ENCODE measurements around the gene ST6GALNAC6. TPM values are rescaled to one million over a fixed set of nuclear protein-coding genes. Genes with fewer than 3 reads are reported as not detected.
"Not testable (repeated sequence)": the region's sequence is repeated elsewhere in the genome, so short reads cannot be mapped to it uniquely, and the experiment has no call there.

Gene ST6GALNAC6
- total RNA-seq, 1 donor, result 44.0 TPM

- DNase-seq (ENCODE audit: low read depth), result no peak
- TF ChIP-seq, protein P1, sequence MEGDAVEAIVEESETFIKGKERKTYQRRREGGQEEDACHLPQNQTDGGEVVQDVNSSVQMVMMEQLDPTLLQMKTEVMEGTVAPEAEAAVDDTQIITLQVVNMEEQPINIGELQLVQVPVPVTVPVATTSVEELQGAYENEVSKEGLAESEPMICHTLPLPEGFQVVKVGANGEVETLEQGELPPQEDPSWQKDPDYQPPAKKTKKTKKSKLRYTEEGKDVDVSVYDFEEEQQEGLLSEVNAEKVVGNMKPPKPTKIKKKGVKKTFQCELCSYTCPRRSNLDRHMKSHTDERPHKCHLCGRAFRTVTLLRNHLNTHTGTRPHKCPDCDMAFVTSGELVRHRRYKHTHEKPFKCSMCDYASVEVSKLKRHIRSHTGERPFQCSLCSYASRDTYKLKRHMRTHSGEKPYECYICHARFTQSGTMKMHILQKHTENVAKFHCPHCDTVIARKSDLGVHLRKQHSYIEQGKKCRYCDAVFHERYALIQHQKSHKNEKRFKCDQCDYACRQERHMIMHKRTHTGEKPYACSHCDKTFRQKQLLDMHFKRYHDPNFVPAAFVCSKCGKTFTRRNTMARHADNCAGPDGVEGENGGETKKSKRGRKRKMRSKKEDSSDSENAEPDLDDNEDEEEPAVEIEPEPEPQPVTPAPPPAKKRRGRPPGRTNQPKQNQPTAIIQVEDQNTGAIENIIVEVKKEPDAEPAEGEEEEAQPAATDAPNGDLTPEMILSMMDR (IDR thresholded peaks at IDR 0.05; ENCODE audit: insufficient read depth, low read depth, low read length), result no peak
These were observed 54.5 kb downstream of the ST6GALNAC6 start for GRCh38 chr9:127844821-127845359.

DNA sequence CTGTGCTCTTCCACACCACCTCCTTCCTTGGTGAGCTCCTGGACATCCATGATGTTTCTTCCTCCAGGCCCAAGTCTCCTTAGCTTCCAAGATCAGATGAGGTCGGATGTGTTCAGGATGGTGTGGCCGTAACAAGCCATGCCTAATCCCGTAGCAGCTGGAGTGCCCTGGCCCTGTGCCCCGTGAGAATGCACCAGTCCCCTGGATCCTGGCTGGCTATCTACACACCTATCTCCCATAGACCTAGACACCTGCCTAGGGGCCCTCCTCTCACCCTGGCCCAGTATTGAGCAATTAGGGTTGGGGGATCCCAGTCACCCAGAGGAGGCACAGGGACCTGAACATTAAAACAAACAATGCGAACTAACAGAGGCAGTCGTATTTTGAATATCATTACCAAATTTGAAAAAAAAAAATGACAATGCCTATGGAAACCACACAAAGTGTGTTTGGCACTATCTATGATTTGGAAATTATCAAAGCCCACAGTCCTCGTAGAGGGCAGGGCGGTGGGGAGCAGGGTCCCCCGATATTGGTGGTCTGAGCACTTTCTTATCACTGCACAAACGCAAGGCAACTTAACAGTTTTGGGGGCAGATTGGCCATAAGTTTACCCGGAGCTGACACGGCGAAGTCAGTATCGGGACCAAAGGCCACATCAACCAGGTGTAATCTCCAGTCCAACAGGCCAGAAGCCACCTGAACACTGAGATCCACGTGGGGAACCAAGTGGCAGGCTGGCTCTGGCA is 58.1 kb downstream of the ST6GALNAC6 start:
- no peak overlapping the region for H3K4me3 ChIP-seq (ENCODE audit: low read depth, low read length)
- DNase-seq (ENCODE audit: low read depth), result no peak
- TF ChIP-seq, protein P1 (IDR thresholded peaks at IDR 0.05; ENCODE audit: insufficient read depth, low read depth, low read length), result no peak

More at GRCh38 chr9:127844821-127845359, 54.5 kb downstream of the ST6GALNAC6 start:
- H3K4me3 ChIP-seq (ENCODE audit: low read depth, low read length), result no peak overlapping the region

DNA sequence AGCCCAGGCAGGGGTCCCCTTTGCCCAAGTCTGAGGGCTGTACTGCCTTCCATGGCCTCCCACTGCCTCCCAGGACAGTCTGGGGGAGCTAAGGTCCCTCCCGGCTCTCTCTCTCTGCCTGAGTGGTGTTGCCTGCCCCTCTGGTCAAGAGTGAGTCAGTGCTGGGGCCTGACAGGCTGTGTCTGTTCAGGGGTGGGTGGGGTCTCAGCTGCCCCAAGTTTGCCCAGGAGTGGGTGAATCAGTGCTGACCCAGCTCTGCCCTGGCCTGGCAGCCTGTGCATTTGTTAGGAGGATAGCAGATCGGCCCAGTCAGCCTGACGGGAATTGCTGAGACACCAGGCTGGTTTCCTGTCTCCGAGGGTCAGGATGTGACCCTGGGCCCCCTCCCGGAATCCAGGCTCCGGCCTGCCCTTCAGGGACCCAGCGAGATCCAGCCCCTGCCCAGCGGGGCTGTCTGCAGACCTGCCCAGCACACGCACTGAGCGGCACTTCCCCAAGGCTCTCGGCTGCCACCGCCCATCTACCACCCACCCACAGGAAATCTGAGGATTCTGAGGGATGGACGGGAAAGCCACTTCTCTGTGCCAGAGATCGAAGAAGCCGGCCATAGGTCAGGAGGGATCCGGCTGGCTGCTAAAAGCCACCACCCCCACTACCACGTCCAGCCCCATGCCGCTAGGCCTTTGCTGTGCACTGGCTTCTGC is 60.9 kb downstream of the ST6GALNAC6 start:
- DNase-seq (ENCODE audit: low read depth), result peak; percentile 94
- TF ChIP-seq, protein P1 (IDR thresholded peaks at IDR 0.05; ENCODE audit: insufficient read depth, low read depth, low read length), result no peak
- no peak overlapping the region for H3K4me3 ChIP-seq (ENCODE audit: low read depth, low read length)

DNA sequence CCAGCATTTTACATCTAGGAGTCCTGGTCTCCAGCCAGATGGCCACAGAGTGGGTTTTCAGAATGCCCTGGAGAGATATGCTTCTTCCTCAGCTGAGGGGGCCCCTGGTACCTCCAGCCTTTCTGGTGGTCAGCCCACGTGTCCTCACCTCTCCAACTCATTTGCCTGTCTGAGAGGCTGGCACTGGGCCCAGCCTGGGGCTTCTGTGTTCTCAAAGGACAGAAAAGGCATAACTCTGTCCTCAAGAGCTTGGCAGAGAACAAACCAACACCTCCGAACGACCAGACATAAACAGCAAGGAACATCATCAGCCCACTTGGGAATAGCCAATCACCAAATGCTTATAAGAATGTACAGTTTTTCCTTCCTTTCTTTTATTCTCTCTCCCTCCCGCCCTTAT is 62.1 kb downstream of the ST6GALNAC6 start:
- DNase-seq (ENCODE audit: low read depth), result peak; percentile 57
- no peak overlapping the region for H3K4me3 ChIP-seq (ENCODE audit: low read depth, low read length)
- TF ChIP-seq, protein P1 (IDR thresholded peaks at IDR 0.05; ENCODE audit: insufficient read depth, low read depth, low read length), result no peak

DNA sequence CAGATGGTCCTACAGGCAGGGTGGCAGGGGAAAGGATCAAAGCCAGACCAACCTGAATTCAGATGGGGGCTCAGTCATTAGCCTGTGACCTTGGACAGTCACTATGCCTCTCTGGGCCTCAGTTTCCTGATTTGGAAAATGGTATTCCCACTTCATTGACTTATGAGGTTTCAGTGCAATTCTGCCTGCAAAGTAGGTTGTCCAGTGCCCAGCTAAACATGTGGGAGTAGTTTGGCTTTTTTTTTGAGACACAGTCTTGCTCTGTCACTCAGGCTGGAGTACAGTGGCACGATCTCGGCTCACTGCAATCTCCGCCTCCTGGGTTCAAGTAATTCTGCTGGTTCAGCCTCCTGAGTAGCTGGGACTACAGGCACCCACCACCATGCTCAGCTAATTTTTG is 62.8 kb downstream of the ST6GALNAC6 start:
- H3K4me3 ChIP-seq (ENCODE audit: low read depth, low read length); DNase-seq (ENCODE audit: low read depth): not testable (repeated sequence)

DNA sequence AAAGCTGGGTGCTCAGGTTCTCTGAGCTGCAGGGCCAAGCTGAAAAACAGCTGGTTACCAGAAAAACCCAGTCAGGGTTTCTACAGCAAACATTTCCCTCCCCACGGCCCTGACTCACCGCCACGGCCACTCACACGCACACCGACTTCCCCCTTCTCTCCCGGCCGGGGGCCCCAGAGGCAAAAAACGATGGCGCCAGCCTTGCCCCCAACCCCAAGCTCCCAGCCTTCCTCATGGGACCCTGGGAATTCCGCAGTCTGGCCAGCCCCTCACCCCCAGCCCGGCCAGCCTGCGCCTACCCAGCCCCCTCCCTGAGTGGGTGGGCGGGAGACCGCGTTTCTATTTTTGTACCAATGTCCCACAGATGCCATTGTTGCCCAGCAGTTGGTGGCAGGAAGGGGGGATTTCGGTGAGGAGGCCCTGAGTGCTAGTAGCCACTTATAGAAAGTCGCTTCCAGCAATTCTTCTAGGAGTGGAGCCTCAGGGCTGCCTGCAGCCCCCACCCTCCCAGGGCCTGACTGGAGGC is 63.3 kb downstream of the ST6GALNAC6 start:
- no peak overlapping the region for H3K4me3 ChIP-seq (ENCODE audit: low read depth, low read length)
- TF ChIP-seq, protein P1 (IDR thresholded peaks at IDR 0.05; ENCODE audit: insufficient read depth, low read depth, low read length), result no peak
- peak; percentile 85 for DNase-seq (ENCODE audit: low read depth)

Small RNA genes within 50 kb of the gene (small RNA-seq; reads per million reads assigned to genes)
- gene MIR4672, result 0.75 reads per million
- gene RNA5SP296, result not detected

Other genes starting within 250 kb of the ST6GALNAC6 start
- gene CFAP157, start 192.6 kb downstream of the ST6GALNAC6 start, total RNA-seq, result under 0.01 TPM in 2 replicates
- gene PTRH1, start 183.9 kb downstream of the ST6GALNAC6 start, total RNA-seq, result 11.7 and 16.4 TPM in 2 replicates
- gene TTC16, start 183.5 kb downstream of the ST6GALNAC6 start, total RNA-seq, result not detected in 2 replicates
- 4.2 and 5.2 TPM in 2 replicates for gene TOR2A, start 164.3 kb downstream of the ST6GALNAC6 start, total RNA-seq
- gene SH2D3C, start 120.9 kb downstream of the ST6GALNAC6 start, total RNA-seq, result 0.32 and 0.43 TPM in 2 replicates
- 37.0 and 50.1 TPM in 2 replicates for gene CDK9, start 113.6 kb downstream of the ST6GALNAC6 start, total RNA-seq
- 77.7 and 93.7 TPM in 2 replicates for gene FPGS, start 96.7 kb downstream of the ST6GALNAC6 start, total RNA-seq
- 25.8 and 30.7 TPM in 2 replicates for gene ENG, start 44.9 kb downstream of the ST6GALNAC6 start, total RNA-seq
- gene AK1, start 21.9 kb downstream of the ST6GALNAC6 start, total RNA-seq, result 37.1 and 43.8 TPM in 2 replicates
- gene ST6GALNAC4, start 17.4 kb upstream of the ST6GALNAC6 start, total RNA-seq, result 30.0 and 34.1 TPM in 2 replicates
- 2.6 and 3.5 TPM in 2 replicates for gene PIP5KL1, start 31.2 kb upstream of the ST6GALNAC6 start, total RNA-seq
- gene DPM2, start 38.3 kb upstream of the ST6GALNAC6 start, total RNA-seq, result 11.2 and 11.9 TPM in 2 replicates
- gene EEIG1, start 81.4 kb upstream of the ST6GALNAC6 start, total RNA-seq, result 15.5 and 16.4 TPM in 2 replicates
- 6.8 and 10.8 TPM in 2 replicates for gene NAIF1, start 167.7 kb upstream of the ST6GALNAC6 start, total RNA-seq
- gene SLC25A25, start 168.6 kb upstream of the ST6GALNAC6 start, total RNA-seq, result 36.1 and 47.5 TPM in 2 replicates
- gene PTGES2, start 228.1 kb upstream of the ST6GALNAC6 start, total RNA-seq, result 43.6 and 58.6 TPM in 2 replicates
- gene LCN2, start 249.8 kb upstream of the ST6GALNAC6 start, total RNA-seq, result not detected in 2 replicates